Skeletal muscle tissue (tissue), 4 donors: ENCODE data around the gene DLG3. TPM values are rescaled to one million over a fixed set of nuclear protein-coding genes. Genes with fewer than 3 reads are reported as not detected.
"Not testable (repeated sequence)": the region's sequence is repeated elsewhere in the genome, so short reads cannot be mapped to it uniquely, and the experiment has no call there.

Experiments
- H3K27ac ChIP-seq: one replicate; pipeline ENCODE4 v1.7.0; 2013; ENCODE audit warnings: mild to moderate bottlenecking, low read depth, low read length, inconsistent platforms
- H3K27me3 ChIP-seq, 3 donors: one replicate each; pipeline ENCODE4 v1.7.0; 2013; ENCODE audit warnings: low read length in 3 of 3; ENCODE audit not compliant: control insufficient read depth in 3 of 3, insufficient read depth in 3 of 3
- H3K36me3 ChIP-seq, 3 donors: one replicate each; pipeline ENCODE4 v1.7.0; 2013; ENCODE audit warnings: low read length in 3 of 3; ENCODE audit not compliant: control insufficient read depth in 3 of 3, insufficient read depth in 3 of 3
- H3K4me1 ChIP-seq, 3 donors: one replicate each; pipeline ENCODE4 v1.7.0; 2013; ENCODE audit warnings: low read length in 3 of 3, mild to moderate bottlenecking in 3 of 3; ENCODE audit not compliant: control insufficient read depth in 3 of 3, insufficient read depth in 3 of 3
- H3K4me3 ChIP-seq, 3 donors: one replicate each; pipeline ENCODE4 v1.7.0; 2013; ENCODE audit warnings: low read length in 3 of 3
- H3K9ac ChIP-seq, 3 donors: one replicate each; pipeline ENCODE4 v1.7.0; 2013; ENCODE audit warnings: low read length in 3 of 3, mild to moderate bottlenecking in 3 of 3, moderate library complexity in 2 of 3, low read depth in 1 of 3
- H3K9me3 ChIP-seq, 3 donors: one replicate each; pipeline ENCODE4 v1.7.0; 2013; ENCODE audit warnings: low read length in 3 of 3; ENCODE audit not compliant: control insufficient read depth in 3 of 3
- total RNA-seq: library from RNA; depleted of rRNA; stranded (reverse); fragments of >200 nt; gene quantifications from one replicate; pipeline ENCODE4 v1.2.3, GENCODE V29; 2014
- donor health status: Osteomylitis.

The DLG3 gene
- total RNA-seq, 1 donor from 2014 or later, result 7.3 TPM

- no peaks in the 10 kb centered on the region for H3K4me1 ChIP-seq
- H3K9me3 ChIP-seq, result no peaks in the 10 kb centered on the region
- H3K36me3 ChIP-seq, result no peaks in the 10 kb centered on the region
- no peak overlapping the region for H3K27ac ChIP-seq
- no peaks in the 10 kb centered on the region for H3K27me3 ChIP-seq
- no peak overlapping the region for H3K9ac ChIP-seq
- H3K4me3 ChIP-seq, result no peak overlapping the region
Measured at GRCh38 chrX:70508296-70508911, 63.8 kb downstream of the DLG3 start.

- no peaks in the 10 kb centered on the region for H3K27me3 ChIP-seq
- no peaks in the 10 kb centered on the region for H3K9me3 ChIP-seq
- H3K27ac ChIP-seq, result no peak overlapping the region
- no peak overlapping the region for H3K9ac ChIP-seq
- H3K4me1 ChIP-seq, result no peaks in the 10 kb centered on the region
- no peak overlapping the region for H3K4me3 ChIP-seq
- no peaks in the 10 kb centered on the region for H3K36me3 ChIP-seq
Measured at GRCh38 chrX:70509078-70509477, 64.4 kb downstream of the DLG3 start.

DNA sequence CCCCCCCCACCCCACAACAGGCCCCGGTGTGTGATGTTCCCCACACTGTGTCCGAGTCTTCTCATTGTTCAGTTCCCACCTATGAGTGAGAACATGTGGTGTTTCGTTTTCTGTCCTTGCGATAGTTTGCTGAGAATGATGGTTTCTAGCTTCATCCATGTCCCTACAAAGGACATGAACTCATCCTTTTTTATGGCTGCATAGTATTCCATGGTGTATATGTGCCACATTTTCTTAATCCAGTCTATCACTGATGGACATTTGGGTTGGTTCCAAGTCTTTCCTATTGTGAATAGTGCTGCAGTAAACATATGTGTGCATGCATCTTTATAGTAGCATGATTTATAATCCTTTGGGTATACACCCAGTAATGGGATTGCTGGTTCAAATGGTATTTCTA, 70.6 kb downstream of the DLG3 start:
- H3K36me3 ChIP-seq, H3K4me3 ChIP-seq, H3K9me3 ChIP-seq, H3K4me1 ChIP-seq, H3K27me3 ChIP-seq, H3K9ac ChIP-seq, H3K27ac ChIP-seq: not testable (repeated sequence)

DNA sequence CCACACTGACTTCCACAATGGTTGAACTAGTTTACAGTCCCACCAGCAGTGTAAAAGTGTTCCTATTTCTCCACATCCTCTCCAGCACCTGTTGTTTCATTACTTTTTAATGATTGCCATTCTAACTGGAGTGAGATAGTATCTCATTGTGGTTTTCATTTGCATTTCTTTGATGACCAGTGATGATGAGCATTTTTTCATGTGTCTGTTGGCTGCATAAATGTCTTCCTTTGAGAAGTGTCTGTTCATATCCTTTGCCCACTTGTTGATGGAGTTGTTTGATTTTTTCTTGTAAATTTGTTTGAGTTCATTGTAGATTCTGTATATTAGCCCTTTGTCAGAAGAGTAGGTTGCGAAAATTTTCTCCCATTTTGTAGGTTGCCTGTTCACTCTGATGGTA, 71.1 kb downstream of the DLG3 start:
- not testable (repeated sequence) for H3K27ac ChIP-seq, H3K4me3 ChIP-seq, H3K36me3 ChIP-seq, H3K9me3 ChIP-seq, H3K4me1 ChIP-seq, H3K27me3 ChIP-seq, H3K9ac ChIP-seq

DNA sequence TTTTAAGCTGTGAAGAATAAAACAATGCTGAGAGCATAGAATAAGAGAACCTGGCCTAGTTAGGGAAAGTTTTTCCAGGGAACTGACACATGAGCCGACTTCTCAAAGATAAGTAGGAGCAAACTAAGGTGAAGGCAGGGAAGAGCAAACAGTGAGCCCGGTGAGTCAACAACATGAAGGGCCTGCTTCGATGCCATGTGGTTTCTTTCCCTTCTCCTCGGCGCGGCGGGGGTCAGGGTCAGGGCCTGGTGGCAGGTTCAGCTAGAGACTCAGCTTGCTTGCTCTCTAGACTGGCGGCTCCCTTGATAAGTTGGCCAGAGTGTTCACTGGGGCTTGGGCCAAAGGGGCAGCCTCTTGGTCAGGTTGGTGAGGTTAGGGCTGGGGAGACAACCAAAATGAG, 81.1 kb downstream of the DLG3 start:
- Histone ChIP-seq H3K9me3 (no peaks in the 10 kb centered on the region), H3K36me3 (no peaks in the 10 kb centered on the region), H3K27ac (no peak overlapping the region), H3K4me3 (no peak overlapping the region), H3K9ac (no peak overlapping the region), H3K27me3 (no peaks in the 10 kb centered on the region), H3K4me1 (no peaks in the 10 kb centered on the region)

GRCh38 chrX:70527053-70527452, 82.4 kb downstream of the DLG3 start:
- no peaks in the 10 kb centered on the region for H3K27me3 ChIP-seq
- H3K4me1 ChIP-seq, result no peaks in the 10 kb centered on the region
- H3K9ac ChIP-seq, result no peak overlapping the region
- H3K9me3 ChIP-seq, result no peaks in the 10 kb centered on the region
- no peak overlapping the region for H3K4me3 ChIP-seq
- H3K36me3 ChIP-seq, result no peaks in the 10 kb centered on the region
- no peak overlapping the region for H3K27ac ChIP-seq

- H3K27ac ChIP-seq, result no peak overlapping the region
- H3K27me3 ChIP-seq, result no peaks in the 10 kb centered on the region
- no peak overlapping the region for H3K9ac ChIP-seq
- no peaks in the 10 kb centered on the region for H3K4me1 ChIP-seq
- no peaks in the 10 kb centered on the region for H3K36me3 ChIP-seq
- H3K4me3 ChIP-seq, result no peak overlapping the region
- H3K9me3 ChIP-seq, result no peaks in the 10 kb centered on the region
Measured at GRCh38 chrX:70527610-70528345, 83.1 kb downstream of the DLG3 start.

DNA sequence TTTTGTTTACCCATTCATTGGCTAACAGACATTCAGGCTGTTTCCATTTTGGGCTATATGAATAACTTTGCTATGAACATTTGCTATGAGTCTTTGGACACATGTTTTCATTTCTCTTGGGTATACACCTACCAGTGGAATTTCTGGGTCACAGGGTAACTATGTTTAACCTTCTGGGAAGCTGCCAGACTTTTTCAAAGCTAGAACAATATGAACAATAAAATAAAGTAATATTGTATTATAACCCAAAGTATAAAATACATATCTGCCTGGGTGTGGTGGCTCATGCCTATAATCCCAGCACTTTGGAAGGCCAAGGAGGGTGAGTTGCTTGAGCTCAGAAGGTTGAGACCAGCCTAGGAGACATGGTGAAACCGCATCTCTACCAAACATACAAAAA, 90.6 kb downstream of the DLG3 start:
- H3K27me3 ChIP-seq, result peaks cover 0 to 3% (median 0%) of the 10 kb centered on the region in 3 donors
- no peaks in the 10 kb centered on the region for H3K4me1 ChIP-seq
- no peak overlapping the region for H3K9ac ChIP-seq
- no peaks in the 10 kb centered on the region for H3K36me3 ChIP-seq
- no peaks in the 10 kb centered on the region for H3K9me3 ChIP-seq
- no peak overlapping the region for H3K4me3 ChIP-seq
- H3K27ac ChIP-seq, result no peak overlapping the region

- no peaks in the 10 kb centered on the region for H3K36me3 ChIP-seq
- H3K9ac ChIP-seq, result no peak overlapping the region
- H3K4me3 ChIP-seq, result no peak overlapping the region
- H3K4me1 ChIP-seq, result no peaks in the 10 kb centered on the region
- no peaks in the 10 kb centered on the region for H3K27me3 ChIP-seq
- H3K9me3 ChIP-seq, result no peaks in the 10 kb centered on the region
- no peak overlapping the region for H3K27ac ChIP-seq
Measured at GRCh38 chrX:70549429-70549828, 104.8 kb downstream of the DLG3 start.

- Histone ChIP-seq H3K4me3 (no peak overlapping the region), H3K4me1 (no peaks in the 10 kb centered on the region), H3K27ac (no peak overlapping the region), H3K9ac (no peak overlapping the region), H3K27me3 (no peaks in the 10 kb centered on the region), H3K36me3 (no peaks in the 10 kb centered on the region), H3K9me3 (no peaks in the 10 kb centered on the region)
Measured at GRCh38 chrX:70552130-70552704, 107.6 kb downstream of the DLG3 start.
